HG02763 (cell line): Measurements from ENCODE around the gene TUBB4A.

Experiments
- ATAC-seq: cut with Tn5 transposase; IDR thresholded peaks from one replicate; pipeline ENCODE4 v1.9.1; 2021; ENCODE audit warnings: mild to moderate bottlenecking, moderate library complexity; ENCODE audit not compliant: unreplicated experiment

The TUBB4A gene

GRCh38 chr19:6498294-6499036 lies 3.6 kb downstream of the TUBB4A start:
- ATAC-seq: no peak

GRCh38 chr19:6495947-6496346 lies 6.2 kb downstream of the TUBB4A start:
- ATAC-seq: no peak

- no peak for ATAC-seq
These were observed 7.6 kb downstream of the TUBB4A start for GRCh38 chr19:6494438-6495036.

GRCh38 chr19:6491802-6492592 lies 10.1 kb downstream of the TUBB4A start:
- ATAC-seq: no peak

GRCh38 chr19:6490134-6490533 lies 12.0 kb downstream of the TUBB4A start:
- ATAC-seq: no peak

GRCh38 chr19:6489278-6490061 lies 12.6 kb downstream of the TUBB4A start:
- no peak for ATAC-seq

- no peak for ATAC-seq
These were observed 17.3 kb downstream of the TUBB4A start for GRCh38 chr19:6484831-6485230.

- ATAC-seq: no peak
These were observed 17.9 kb downstream of the TUBB4A start for GRCh38 chr19:6484230-6484629.

GRCh38 chr19:6483235-6483634 lies 18.9 kb downstream of the TUBB4A start:
- ATAC-seq: no peak

- ATAC-seq: no peak
These were observed 19.8 kb downstream of the TUBB4A start for GRCh38 chr19:6482343-6482686.

- ATAC-seq: peak; percentile 61
These were observed 20.4 kb downstream of the TUBB4A start, which contains the start of gene DENND1C for GRCh38 chr19:6481541-6482342. TSS of gene DENND1C (minus strand) at chr19:6481787. CDS start at chr19:6481695, 92 bp downstream.

GRCh38 chr19:6480848-6481415 lies 21.2 kb downstream of the TUBB4A start:
- no peak for ATAC-seq

GRCh38 chr19:6479836-6480398 lies 22.2 kb downstream of the TUBB4A start:
- no peak for ATAC-seq

GRCh38 chr19:6478815-6479214 lies 23.3 kb downstream of the TUBB4A start:
- ATAC-seq: no peak

- no peak for ATAC-seq
These were observed 25.1 kb downstream of the TUBB4A start for GRCh38 chr19:6476896-6477431.

GRCh38 chr19:6476155-6476895 lies 25.8 kb downstream of the TUBB4A start:
- ATAC-seq: no peak

GRCh38 chr19:6475321-6476108 lies 26.6 kb downstream of the TUBB4A start:
- ATAC-seq: no peak

GRCh38 chr19:6473647-6474046 lies 28.5 kb downstream of the TUBB4A start:
- ATAC-seq: no peak
